Dermis microvascular lymphatic vessel endothelial cell (primary cell): Measurements from ENCODE around the gene RABGGTB. TPM values are rescaled to one million over a fixed set of nuclear protein-coding genes. Genes with fewer than 3 reads are reported as not detected.
"Not testable (repeated sequence)": the region's sequence is repeated elsewhere in the genome, so short reads cannot be mapped to it uniquely, and the experiment has no call there.

ENCODE experiments used
- DNase-seq, 2 donors: peaks; one replicate each; pipeline versions ENCODE4 v3.0.0 to v3.0.0-alpha.2; 2010; ENCODE audit warnings: low read depth in 2 of 2
- total RNA-seq: library from RNA; depleted of rRNA; stranded (reverse); fragments of >200 nt; gene quantifications from 2 replicates; pipeline ENCODE4 v1.2.1, GENCODE V29; 2014

The RABGGTB gene
- total RNA-seq, 1 donor from 2014 or later = 47.8 TPM

DNA sequence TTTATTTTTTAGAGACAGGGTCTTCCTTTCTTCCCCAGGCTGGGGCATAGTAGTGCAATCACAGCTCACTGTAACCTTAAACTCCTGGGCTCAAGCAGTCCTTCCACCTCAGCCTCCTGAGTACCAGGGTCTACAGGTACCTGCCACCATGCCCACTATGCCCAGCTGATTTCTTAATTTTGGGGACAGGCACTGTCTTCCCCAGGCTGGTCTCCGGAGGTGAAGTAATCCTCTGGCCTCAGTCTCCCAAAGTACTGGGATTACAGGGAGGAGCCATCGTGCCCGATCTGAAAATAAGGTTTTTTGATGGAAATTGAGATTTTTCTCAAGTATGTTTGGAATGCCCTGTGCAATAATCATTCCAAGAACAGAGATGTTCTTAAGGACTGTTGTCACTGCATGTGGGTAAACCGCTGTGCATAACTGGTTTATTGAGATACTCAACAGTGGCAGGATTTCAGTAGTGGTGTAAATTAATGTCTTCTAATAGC lies 9.7 kb downstream of the RABGGTB start:
- no peak for DNase-seq

DNA sequence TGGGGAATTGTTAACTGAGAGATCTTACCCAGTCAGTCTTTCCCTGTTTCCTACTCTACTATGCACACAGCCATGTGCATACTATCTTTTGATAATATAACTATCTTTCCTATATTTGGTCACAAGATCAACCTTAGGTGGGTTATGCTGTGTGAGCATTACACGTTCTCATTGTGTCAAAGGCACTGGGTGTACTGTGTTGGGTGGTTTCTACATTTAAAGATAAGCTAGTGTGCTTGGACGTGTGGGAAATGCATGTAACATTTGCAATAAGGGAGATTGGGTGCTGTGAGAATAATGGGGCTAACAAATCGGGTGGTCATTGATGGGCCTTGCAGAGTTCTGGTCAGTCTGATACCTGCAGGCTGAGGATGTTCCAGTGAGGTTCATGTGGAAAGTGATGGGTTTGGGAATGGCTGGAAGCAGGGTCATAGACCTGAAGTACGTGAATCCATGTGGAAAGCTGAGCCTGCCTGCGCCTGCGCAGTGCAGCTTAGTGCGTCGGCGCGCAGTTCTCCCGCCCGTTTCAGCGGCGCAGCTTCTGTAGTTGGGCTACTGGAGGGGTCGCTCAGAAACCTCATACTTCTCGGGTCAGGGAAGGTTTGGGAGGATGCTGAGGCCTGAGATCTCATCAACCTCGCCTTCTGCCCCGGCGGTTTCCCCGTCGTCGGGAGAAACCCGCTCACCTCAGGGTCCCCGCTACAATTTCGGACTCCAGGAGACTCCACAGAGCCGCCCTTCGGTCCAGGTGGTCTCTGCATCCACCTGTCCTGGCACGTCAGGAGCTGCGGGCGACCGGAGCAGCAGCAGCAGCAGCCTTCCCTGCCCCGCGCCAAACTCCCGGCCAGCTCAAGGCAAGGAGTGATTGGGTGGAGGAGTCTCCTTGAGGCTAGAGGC lies 10.6 kb downstream of the RABGGTB start, which contains the start of gene MSH4:
Gene MSH4 (plus strand): TSS at position 507 of the 897 bp plus-strand sequence. CDS start 104 bp downstream, at position 611.
- DNase-seq = no peak

GRCh38 chr1:75797273-75797588 lies 11.2 kb downstream of the RABGGTB start:
- no peak for DNase-seq

- no peak for DNase-seq
These were observed 11.7 kb downstream of the RABGGTB start for GRCh38 chr1:75797606-75798216.

DNA sequence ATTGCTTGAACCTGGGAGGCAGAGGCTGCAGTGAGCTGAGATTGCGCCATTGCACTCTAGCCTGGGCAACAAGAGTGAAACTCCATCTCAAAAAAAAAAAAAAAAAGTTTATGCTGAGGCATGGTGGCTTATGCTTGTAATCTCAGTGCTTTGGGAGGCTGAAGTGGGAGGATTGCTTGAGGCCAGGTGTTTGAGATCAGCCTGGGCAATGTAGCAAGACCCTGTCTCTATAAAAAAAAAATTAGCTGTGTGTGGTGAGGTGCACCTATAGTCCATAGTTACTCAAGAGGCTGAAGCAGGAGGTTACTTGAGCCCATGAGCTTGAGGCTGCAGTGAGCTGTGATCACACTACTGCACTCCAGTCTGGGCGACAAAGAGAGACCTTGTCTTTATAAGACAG lies 15.4 kb downstream of the RABGGTB start:
- DNase-seq = not testable (repeated sequence)

DNA sequence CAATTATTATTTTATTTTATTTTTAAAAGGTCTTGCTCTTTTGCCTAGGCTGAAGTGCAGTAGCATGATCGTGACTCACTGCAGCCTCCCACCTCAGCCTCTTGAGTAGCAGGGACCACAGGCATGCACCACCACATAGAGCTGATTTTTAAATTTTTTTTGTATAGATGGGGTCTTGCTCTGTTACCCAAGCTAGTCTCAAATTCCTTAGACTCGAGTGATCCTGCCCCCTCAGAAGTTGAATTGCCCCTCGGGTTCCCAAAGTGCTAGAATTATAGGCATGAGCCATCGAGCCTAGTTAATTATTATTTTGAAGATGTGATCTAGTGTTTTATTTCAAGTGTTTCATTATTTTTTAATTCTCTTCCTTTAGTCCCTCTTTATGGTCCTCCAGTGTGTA lies 22.9 kb downstream of the RABGGTB start:
- no peak for DNase-seq

- not testable (repeated sequence) for DNase-seq
These were observed 24.1 kb downstream of the RABGGTB start for GRCh38 chr1:75810113-75810512.

- DNase-seq = peak in 1 of 2 donors; percentile 38
These were observed 25.3 kb downstream of the RABGGTB start for GRCh38 chr1:75811211-75811981.

DNA sequence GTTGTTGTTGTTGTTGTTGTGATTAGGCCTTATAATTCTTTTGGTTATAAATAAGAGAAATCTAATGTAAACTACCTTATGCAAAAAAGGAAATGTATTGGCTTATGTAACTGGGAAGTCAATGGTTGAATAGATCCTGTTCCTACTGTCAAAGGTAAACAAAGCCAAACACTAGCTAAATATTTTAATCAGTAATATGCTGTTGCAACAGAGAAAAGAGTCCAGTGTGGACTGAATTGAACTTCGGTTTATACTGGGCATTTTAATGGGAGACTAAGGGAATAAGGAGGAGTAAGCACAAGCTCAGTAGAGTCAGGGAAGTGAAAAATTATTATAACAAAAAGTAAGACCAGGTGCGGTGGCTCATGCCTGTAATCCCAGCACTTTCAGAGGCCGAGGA lies 26.0 kb downstream of the RABGGTB start:
- no peak for DNase-seq

DNA sequence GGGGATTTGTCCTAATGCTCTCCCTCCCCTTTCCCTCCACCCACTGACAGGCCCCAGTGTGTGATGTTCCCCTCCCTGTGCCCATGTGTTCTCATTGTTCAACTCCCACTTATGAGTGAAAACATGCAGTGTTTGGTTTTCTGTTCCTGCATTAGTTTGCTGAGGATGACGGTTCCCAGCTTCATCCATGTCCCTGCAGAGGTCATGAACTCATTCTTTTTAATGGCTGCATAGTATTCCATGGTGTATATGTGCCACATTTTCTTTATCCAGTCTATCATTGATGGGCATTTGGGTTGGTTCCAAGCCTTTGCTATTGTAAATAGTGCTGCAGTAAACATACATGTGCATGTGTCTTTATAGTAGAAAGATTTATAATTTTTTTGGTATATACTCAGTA lies 37.5 kb downstream of the RABGGTB start:
- not testable (repeated sequence) for DNase-seq

GRCh38 chr1:75836528-75837100 lies 50.6 kb downstream of the RABGGTB start:
- no peak for DNase-seq

DNA sequence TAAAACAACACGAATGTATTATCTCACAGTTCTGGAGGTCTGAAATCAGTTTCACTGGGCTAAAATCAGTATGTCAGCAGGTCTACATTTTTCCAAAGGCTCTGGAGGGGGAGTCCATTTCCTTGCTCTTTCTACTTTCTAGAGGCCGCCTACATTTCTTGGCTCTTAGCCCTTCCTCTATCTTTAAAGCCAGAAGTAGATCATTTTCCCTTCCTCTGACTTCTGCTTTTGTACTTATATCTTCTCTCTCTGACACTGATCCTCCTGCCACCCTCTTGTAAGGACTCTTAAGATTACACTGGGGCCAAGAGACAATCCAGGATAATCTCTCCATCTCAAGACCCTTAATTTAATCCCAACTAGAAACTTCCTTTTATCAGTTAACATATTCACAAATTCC lies 52.0 kb downstream of the RABGGTB start:
- DNase-seq = no peak

- DNase-seq = no peak
These were observed 55.4 kb downstream of the RABGGTB start for GRCh38 chr1:75841421-75841820.

Other genes with a start within 250 kb of the RABGGTB start
- 1.0 and 4.6 TPM in 2 replicates for gene SLC44A5, start 175.1 kb upstream of the RABGGTB start, total RNA-seq
- gene ACADM, start 61.5 kb upstream of the RABGGTB start, total RNA-seq = 23.8 and 26.2 TPM in 2 replicates
- gene MSH4, start 10.6 kb downstream of the RABGGTB start, total RNA-seq = 0.13 TPM in 2 replicates
- gene ASB17, start 146.1 kb downstream of the RABGGTB start, total RNA-seq = not detected in 2 replicates